ENCODE data around the gene PHLDB1. TPM values are rescaled to one million over a fixed set of nuclear protein-coding genes. Genes with fewer than 3 reads are reported as not detected.
"Not testable (repeated sequence)": the region's sequence is repeated elsewhere in the genome, so short reads cannot be mapped to it uniquely, and the experiment has no call there.

The PHLDB1 gene
- total RNA-seq, 1 donor from 2014 or later: 179 TPM

DNA sequence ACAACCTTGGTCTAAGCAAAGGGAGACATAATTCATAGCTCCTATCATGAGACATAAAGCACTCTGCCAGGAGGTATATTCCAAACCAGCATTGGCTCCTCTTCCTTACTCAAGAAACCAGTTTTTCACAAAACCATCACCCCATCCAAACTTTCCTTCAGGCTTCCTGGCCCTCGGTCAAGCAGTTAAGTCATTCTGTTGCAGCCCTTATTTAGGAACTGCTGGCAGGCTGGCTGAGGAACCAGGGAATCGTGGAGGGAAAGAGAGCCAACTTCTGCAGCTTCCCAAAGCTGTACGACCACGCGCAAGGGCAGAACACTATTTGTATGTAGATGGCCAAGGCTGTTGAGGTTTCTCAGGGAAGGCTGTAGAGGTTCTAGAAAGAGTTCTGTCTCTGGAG is 42.4 kb upstream of the PHLDB1 start:
- DNase-seq (ENCODE audit: low read depth) (peak; percentile 9), FAIRE-seq (no peak)
- Histone ChIP-seq H2AFZ (ENCODE audit: low read depth, low read length) (peak overlapping the region; percentile 42), H3K4me1 (ENCODE audit: insufficient read depth, low read length) (no peaks in the 10 kb centered on the region), H3K4me3 (ENCODE audit: insufficient read depth, low read depth, low read length) (peak overlapping the region; percentile 48), H3K36me3 (ENCODE audit: insufficient read depth, low read length) (no peaks in the 10 kb centered on the region), H4K20me1 (ENCODE audit: insufficient read depth, low read length) (no peaks in the 10 kb centered on the region), H3K9me3 (ENCODE audit: insufficient read depth, low read depth, low read length) (no peaks in the 10 kb centered on the region), H3K9ac (ENCODE audit: low read length) (peak overlapping the region; percentile 94), H3K27ac (ENCODE audit: low read depth, low read length) (no peak overlapping the region), H3K79me2 (ENCODE audit: insufficient read depth, low read length) (no peaks in the 10 kb centered on the region), H3K4me2 (ENCODE audit: low read length) (peak overlapping the region; percentile 97), H3K27me3 (ENCODE audit: insufficient read depth, low read length) (no peaks in the 10 kb centered on the region)
- TF ChIP-seq EZH2 (IDR thresholded peaks at IDR 0.05; ENCODE audit: insufficient read depth, low read length): no peak
- TF ChIP-seq, protein P1, sequence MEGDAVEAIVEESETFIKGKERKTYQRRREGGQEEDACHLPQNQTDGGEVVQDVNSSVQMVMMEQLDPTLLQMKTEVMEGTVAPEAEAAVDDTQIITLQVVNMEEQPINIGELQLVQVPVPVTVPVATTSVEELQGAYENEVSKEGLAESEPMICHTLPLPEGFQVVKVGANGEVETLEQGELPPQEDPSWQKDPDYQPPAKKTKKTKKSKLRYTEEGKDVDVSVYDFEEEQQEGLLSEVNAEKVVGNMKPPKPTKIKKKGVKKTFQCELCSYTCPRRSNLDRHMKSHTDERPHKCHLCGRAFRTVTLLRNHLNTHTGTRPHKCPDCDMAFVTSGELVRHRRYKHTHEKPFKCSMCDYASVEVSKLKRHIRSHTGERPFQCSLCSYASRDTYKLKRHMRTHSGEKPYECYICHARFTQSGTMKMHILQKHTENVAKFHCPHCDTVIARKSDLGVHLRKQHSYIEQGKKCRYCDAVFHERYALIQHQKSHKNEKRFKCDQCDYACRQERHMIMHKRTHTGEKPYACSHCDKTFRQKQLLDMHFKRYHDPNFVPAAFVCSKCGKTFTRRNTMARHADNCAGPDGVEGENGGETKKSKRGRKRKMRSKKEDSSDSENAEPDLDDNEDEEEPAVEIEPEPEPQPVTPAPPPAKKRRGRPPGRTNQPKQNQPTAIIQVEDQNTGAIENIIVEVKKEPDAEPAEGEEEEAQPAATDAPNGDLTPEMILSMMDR (IDR thresholded peaks at IDR 0.05; ENCODE audit: insufficient read depth, low read depth, low read length): no peak
- Mint-ChIP-seq H3K27me3 (ENCODE audit: low read depth, unreplicated experiment) (no peaks in the 10 kb centered on the region), H3K36me3 (ENCODE audit: low read depth, unreplicated experiment) (peaks cover 2% of the 10 kb centered on the region), H3K4me1 (ENCODE audit: low read depth, unreplicated experiment) (peaks cover 4% of the 10 kb centered on the region), H3K4me3 (ENCODE audit: unreplicated experiment) (peak overlapping the region; percentile 79), H3K9me3 (ENCODE audit: unreplicated experiment) (no peaks in the 10 kb centered on the region), H3K27ac (ENCODE audit: unreplicated experiment) (peak overlapping the region; percentile 41)

DNA sequence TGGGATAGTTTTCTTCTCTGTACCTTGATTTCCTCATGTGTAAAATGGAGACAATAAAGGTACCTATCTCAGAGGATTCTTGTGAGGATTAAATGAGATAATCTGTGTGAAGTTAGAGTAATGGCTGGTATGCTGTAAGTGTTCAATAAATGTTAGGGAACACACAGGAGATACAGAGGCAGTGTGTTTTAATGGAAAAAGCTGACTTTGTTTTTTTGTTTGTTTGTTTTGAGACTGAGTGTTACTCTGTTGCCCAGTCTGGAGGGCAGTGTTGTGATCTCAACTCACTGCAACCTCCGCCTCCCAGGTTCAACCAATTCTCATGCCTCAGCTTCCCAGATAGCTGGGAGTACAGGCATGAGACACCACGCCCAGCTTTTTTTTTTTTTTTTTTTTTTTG is 37.7 kb upstream of the PHLDB1 start:
- H3K27ac ChIP-seq (ENCODE audit: low read depth, low read length): no peak overlapping the region
- no peaks in the 10 kb centered on the region for H3K9me3 ChIP-seq (ENCODE audit: insufficient read depth, low read depth, low read length)
- H3K4me2 ChIP-seq (ENCODE audit: low read length): no peak overlapping the region
- no peak overlapping the region for H3K4me3 ChIP-seq (ENCODE audit: insufficient read depth, low read depth, low read length)
- peaks cover 4% of the 10 kb centered on the region for H3K4me1 Mint-ChIP-seq (ENCODE audit: low read depth, unreplicated experiment)
- no peak for TF ChIP-seq EZH2 (IDR thresholded peaks at IDR 0.05; ENCODE audit: insufficient read depth, low read length)
- TF ChIP-seq, protein P1 (IDR thresholded peaks at IDR 0.05; ENCODE audit: insufficient read depth, low read depth, low read length): no peak
- no peaks in the 10 kb centered on the region for H3K9me3 Mint-ChIP-seq (ENCODE audit: unreplicated experiment)
- no peaks in the 10 kb centered on the region for H3K36me3 Mint-ChIP-seq (ENCODE audit: low read depth, unreplicated experiment)
- H3K4me3 Mint-ChIP-seq (ENCODE audit: unreplicated experiment): no peak overlapping the region
- no peak overlapping the region for H3K27ac Mint-ChIP-seq (ENCODE audit: unreplicated experiment)
- H3K27me3 Mint-ChIP-seq (ENCODE audit: low read depth, unreplicated experiment): no peaks in the 10 kb centered on the region
- H3K79me2 ChIP-seq (ENCODE audit: insufficient read depth, low read length): peaks cover 33% of the 10 kb centered on the region
- FAIRE-seq (no peak), DNase-seq (ENCODE audit: low read depth) (no peak)
- no peak overlapping the region for H2AFZ ChIP-seq (ENCODE audit: low read depth, low read length)
- peaks cover 3% of the 10 kb centered on the region for H3K36me3 ChIP-seq (ENCODE audit: insufficient read depth, low read length)
- peaks cover 10% of the 10 kb centered on the region for H3K4me1 ChIP-seq (ENCODE audit: insufficient read depth, low read length)
- no peaks in the 10 kb centered on the region for H3K27me3 ChIP-seq (ENCODE audit: insufficient read depth, low read length)
- peaks cover 19% of the 10 kb centered on the region for H4K20me1 ChIP-seq (ENCODE audit: insufficient read depth, low read length)
- no peak overlapping the region for H3K9ac ChIP-seq (ENCODE audit: low read length)

DNA sequence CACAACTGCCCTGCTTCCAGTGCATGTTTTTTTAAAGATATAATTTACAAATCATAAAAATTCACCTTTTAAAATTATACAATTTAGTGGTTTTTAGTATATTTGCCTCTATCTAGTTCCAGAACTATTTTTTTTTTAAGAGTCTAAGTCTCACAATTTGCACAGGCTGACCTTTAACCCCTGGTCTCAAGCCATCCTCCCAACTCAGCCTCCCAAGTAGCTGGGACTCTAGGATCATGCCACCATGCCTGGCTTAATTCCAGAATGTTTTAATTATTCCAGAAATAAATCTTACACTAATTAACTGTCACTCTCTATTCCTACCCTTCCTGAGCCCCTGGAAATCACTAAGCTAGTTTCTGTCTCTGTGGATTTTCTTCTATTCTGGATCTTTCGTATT is 36.6 kb upstream of the PHLDB1 start:
- H3K36me3 Mint-ChIP-seq (ENCODE audit: low read depth, unreplicated experiment): no peaks in the 10 kb centered on the region
- no peaks in the 10 kb centered on the region for H3K27me3 Mint-ChIP-seq (ENCODE audit: low read depth, unreplicated experiment)
- Histone ChIP-seq H3K27ac (ENCODE audit: low read depth, low read length) (no peak overlapping the region), H4K20me1 (ENCODE audit: insufficient read depth, low read length) (peaks cover 30% of the 10 kb centered on the region), H3K9ac (ENCODE audit: low read length) (no peak overlapping the region), H3K9me3 (ENCODE audit: insufficient read depth, low read depth, low read length) (no peaks in the 10 kb centered on the region), H3K4me2 (ENCODE audit: low read length) (no peak overlapping the region), H2AFZ (ENCODE audit: low read depth, low read length) (no peak overlapping the region), H3K27me3 (ENCODE audit: insufficient read depth, low read length) (no peaks in the 10 kb centered on the region), H3K4me3 (ENCODE audit: insufficient read depth, low read depth, low read length) (no peak overlapping the region), H3K4me1 (ENCODE audit: insufficient read depth, low read length) (peaks cover 12% of the 10 kb centered on the region), H3K36me3 (ENCODE audit: insufficient read depth, low read length) (peaks cover 3% of the 10 kb centered on the region), H3K79me2 (ENCODE audit: insufficient read depth, low read length) (peaks cover 44% of the 10 kb centered on the region)
- DNase-seq (ENCODE audit: low read depth) (no peak), FAIRE-seq (no peak)
- H3K27ac Mint-ChIP-seq (ENCODE audit: unreplicated experiment): no peak overlapping the region
- peak overlapping the region; percentile 96 for H3K4me3 Mint-ChIP-seq (ENCODE audit: unreplicated experiment)
- H3K9me3 Mint-ChIP-seq (ENCODE audit: unreplicated experiment): no peaks in the 10 kb centered on the region
- TF ChIP-seq, protein P1 (IDR thresholded peaks at IDR 0.05; ENCODE audit: insufficient read depth, low read depth, low read length): no peak
- no peak for TF ChIP-seq EZH2 (IDR thresholded peaks at IDR 0.05; ENCODE audit: insufficient read depth, low read length)
- H3K4me1 Mint-ChIP-seq (ENCODE audit: low read depth, unreplicated experiment): peaks cover 8% of the 10 kb centered on the region

DNA sequence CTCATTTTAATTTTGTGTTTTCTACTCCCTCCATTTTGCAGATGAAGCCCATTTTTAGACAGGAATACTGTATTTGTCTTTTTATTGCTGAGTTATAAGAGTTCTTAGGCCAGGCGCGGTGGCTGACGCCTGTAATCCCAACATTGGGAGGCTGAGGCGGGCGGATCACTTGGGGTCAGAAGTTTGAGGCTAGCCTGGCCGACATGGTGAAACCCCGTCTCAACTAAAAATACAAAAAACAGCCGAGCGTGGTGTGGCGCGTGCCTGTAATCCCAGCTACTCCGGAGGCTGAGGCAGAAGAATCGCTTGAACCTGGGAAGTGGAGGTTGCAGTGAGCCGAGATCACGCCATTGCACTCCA is 35.7 kb upstream of the PHLDB1 start:
- H3K36me3 ChIP-seq (ENCODE audit: insufficient read depth, low read length); H3K36me3 Mint-ChIP-seq (ENCODE audit: low read depth, unreplicated experiment); H3K9me3 Mint-ChIP-seq (ENCODE audit: unreplicated experiment); H3K27me3 ChIP-seq (ENCODE audit: insufficient read depth, low read length); H3K27me3 Mint-ChIP-seq (ENCODE audit: low read depth, unreplicated experiment); FAIRE-seq; DNase-seq (ENCODE audit: low read depth); H3K9me3 ChIP-seq (ENCODE audit: insufficient read depth, low read depth, low read length): not testable (repeated sequence)
- Histone ChIP-seq H4K20me1 (ENCODE audit: insufficient read depth, low read length) (peaks cover 39% of the 10 kb centered on the region), H3K4me1 (ENCODE audit: insufficient read depth, low read length) (peaks cover 12% of the 10 kb centered on the region), H3K9ac (ENCODE audit: low read length) (peak overlapping the region; percentile 100), H3K4me3 (ENCODE audit: insufficient read depth, low read depth, low read length) (peak overlapping the region; percentile 93), H3K79me2 (ENCODE audit: insufficient read depth, low read length) (peaks cover 53% of the 10 kb centered on the region), H3K4me2 (ENCODE audit: low read length) (peak overlapping the region; percentile 94), H3K27ac (ENCODE audit: low read depth, low read length) (peak overlapping the region; percentile 100), H2AFZ (ENCODE audit: low read depth, low read length) (peak overlapping the region; percentile 56)
- peak overlapping the region; percentile 99 for H3K27ac Mint-ChIP-seq (ENCODE audit: unreplicated experiment)
- H3K4me3 Mint-ChIP-seq (ENCODE audit: unreplicated experiment): peak overlapping the region; percentile 96
- peaks cover 13% of the 10 kb centered on the region for H3K4me1 Mint-ChIP-seq (ENCODE audit: low read depth, unreplicated experiment)

Measured in astrocyte (in vitro differentiated cells and primary cell).